Motor neuron (in vitro differentiated cells): ENCODE measurements around the gene ILF3. TPM values are rescaled to one million over a fixed set of nuclear protein-coding genes. Genes with fewer than 3 reads are reported as not detected.
A peak's percentile ranks its signal among the peaks of the same experiment; 100 is the strongest.
"Not testable (repeated sequence)": the region's sequence is repeated elsewhere in the genome, so short reads cannot be mapped to it uniquely, and the experiment has no call there.

Source experiments
- ATAC-seq, 8 experiments: fragments of 200-7000 bp; cut with Tn5 transposase; replicated peaks in 6 of 8; 2 replicates each; pipeline ENCODE4 v1.8.0; 2021; ENCODE audit warnings: mild to moderate bottlenecking in 8 of 8, moderate library complexity in 8 of 8
- H3K27ac ChIP-seq, 2 donors: fragments of 250-450 bp; sonication (Bioruptor Pico); 2 replicates each; pipeline ENCODE4 v1.9.0; 2021; ENCODE audit warnings: antibody characterized with exemption in 2 of 2, mild to moderate bottlenecking in 2 of 2, moderate library complexity in 1 of 2
- H3K4me1 ChIP-seq, 2 donors: fragments of 250-450 bp; sonication (Bioruptor Pico); replicated peaks in 1 of 2; 2 replicates each; pipeline ENCODE4 v1.6.1; 2021; ENCODE audit warnings: antibody characterized with exemption in 2 of 2, mild to moderate bottlenecking in 2 of 2, moderate library complexity in 1 of 2
- H3K4me3 ChIP-seq, 5 donors: fragments of 250-450 bp; sonication (Bioruptor Pico); 2 replicates each; pipeline ENCODE4 v1.9.0; 2021; ENCODE audit warnings: antibody characterized with exemption in 5 of 5, mild to moderate bottlenecking in 5 of 5, moderate library complexity in 4 of 5
- WGBS, 10 experiments: fragments of 450-650 bp; shearing (Covaris generic); methylation state at CpG; one replicate each; pipeline ENCODE4 v1.0.0; 2022; 5-methylcytosine and 5-hydroxymethylcytosine counted together
- in situ Hi-C, 9 experiments: fragments of 400-800 bp; cut with MboI; loops; one replicate each; pipeline ENCODE4 v1.15.0; 2021; ENCODE audit warnings: low sequenced_read_pairs in 9 of 9, low pct_unique_long_range_greater_than_20kb in 2 of 9; ENCODE audit not compliant: unreplicated experiment in 9 of 9
- total RNA-seq, 8 experiments: library from RNA; unstranded; fragments of 300-600 nt; gene quantifications; 2 replicates each; pipeline versions ENCODE4 v1.2.3 to v1.2.4, GENCODE V29; 2022

ILF3 gene
- total RNA-seq, 8 experiments from 2014 or later = 44.8 to 286 (median 137) TPM

DNA sequence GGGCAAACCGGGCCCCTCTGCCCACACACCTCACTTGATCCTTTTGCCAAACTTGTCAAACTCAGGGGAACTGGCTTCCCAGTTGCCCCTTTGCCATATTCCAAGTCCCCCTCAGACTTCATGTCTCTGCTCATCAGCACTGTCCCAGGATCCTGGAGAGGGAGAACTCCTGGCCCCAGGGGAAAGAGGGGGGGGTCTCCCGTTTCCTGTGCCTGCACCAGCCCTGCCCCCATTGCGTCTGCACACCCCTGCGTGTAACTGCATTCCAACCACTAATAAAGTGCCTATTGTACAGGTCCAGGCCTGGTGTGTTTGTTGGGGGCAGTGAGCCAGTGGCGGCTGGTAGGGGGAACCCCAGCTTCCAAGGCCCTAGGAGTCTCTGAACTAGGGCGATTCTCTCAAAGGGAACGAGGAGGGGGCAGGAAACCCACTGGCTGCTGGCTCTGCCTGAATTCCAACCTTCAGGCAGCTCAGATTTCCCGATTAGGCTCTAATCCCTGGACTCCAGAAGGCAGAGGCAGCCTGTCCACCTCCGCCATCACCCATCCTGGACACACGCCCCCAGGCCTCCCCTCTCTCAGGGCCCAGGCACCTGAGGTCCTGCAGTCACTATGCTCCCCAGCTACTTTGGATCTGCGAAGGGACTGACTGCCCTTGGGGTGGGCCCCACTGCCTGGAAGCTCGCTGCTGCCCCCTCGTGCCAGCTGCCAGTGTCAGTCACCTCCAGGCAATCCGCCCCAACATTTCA is 9.7 kb upstream of the ILF3 start:
- Histone ChIP-seq H3K4me1 (peaks cover 0 to 12% of the 10 kb centered on the region in 2 donors), H3K4me3 (no peak overlapping the region), H3K27ac (peak overlapping the region in 1 of 2 donors; percentile 37)
- in situ Hi-C loops = loop anchor here in 2 of 9 experiments (5.0 to 10.0 kb wide), 2 partner anchors 60 to 62 kb away; partner anchors contain the start of gene AP1M2 (in 1 of the 2)
- peak; percentile 79 to 92 (median 83) for ATAC-seq
- 0 to 33% (median 22%) methylated on average over 1 to 11 of the region's 14 CpGs; no CpG with 5 or more reads in 4 of the 10 experiments for WGBS, 10 experiments

DNA sequence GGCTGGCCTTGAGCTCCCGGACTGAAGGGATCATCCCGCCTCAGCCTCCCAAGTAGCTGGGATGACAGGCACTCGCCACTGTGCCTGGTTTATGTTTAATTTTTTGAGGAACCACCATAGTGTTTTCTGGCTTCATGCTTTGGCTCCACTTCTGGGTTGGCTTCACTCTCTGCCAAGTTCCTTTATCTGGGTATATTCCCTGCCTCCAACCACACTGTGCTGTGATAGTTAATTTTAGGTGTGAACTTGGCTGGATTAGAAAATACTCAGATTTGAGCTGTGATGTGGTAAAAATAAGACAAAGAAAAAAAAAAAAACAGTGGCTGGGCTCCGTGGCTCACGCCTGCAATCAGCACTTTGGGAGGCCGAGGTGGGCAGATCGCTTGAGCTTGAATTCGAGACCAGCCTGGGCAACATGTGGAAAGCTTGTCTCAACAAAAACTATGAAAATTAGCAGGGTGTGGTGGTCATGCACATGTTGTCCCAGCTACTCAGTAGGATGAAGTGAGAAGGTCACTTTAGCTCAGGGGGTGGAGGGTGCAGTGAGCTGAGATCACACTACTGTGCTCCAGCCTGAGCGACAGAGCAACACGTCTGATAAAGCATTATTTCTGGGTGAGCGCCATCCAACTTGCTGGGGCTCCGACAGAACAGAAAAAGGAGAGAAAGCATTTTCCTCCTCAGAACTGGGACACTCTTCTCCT is 7.5 kb upstream of the ILF3 start:
- ATAC-seq = peak in 6 of 8 experiments; percentile 24 to 84 (median 52)
- 27 to 100% (median 83%) methylated on average over 1 to 11 of the region's 12 CpGs; no CpG with 5 or more reads in 2 of the 10 experiments for WGBS, 10 experiments
- Histone ChIP-seq H3K27ac (no peak overlapping the region), H3K4me3 (no peak overlapping the region), H3K4me1 (peaks cover 0 to 12% of the 10 kb centered on the region in 2 donors)
- in situ Hi-C loops = loop anchor here in 1 of 9 experiments (10.0 kb wide), 1 partner anchor 62 kb away; the partner anchor contains the start of gene AP1M2

DNA sequence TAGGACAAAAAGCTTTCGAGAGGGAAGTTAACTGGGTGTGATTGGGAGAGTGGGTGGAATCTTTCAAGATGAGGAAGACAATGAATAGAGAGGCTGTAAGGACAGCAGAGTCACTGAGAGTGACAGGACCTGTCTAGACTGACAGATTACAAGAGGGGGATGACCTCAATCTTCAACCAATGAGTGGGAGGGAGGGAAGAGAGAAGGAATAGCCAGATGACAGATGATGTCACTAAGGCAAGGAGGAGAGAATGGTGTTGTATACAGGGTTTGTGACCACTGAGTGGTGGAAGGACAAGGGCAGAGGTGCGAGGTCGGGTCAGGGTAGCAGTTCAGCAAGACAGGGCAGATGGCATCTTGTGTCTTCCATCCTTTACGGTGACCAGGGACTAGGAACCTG is 5.8 kb upstream of the ILF3 start:
- in situ Hi-C loops = loop anchor here in 1 of 9 experiments (10.0 kb wide), 1 partner anchor 64 kb away; the partner anchor contains the start of gene AP1M2
- 82 to 100% (median 90%) methylated on average over 1 to 4 of the region's 4 CpGs; no CpG with 5 or more reads in 4 of the 10 experiments for WGBS, 10 experiments
- Histone ChIP-seq H3K4me1 (peaks cover 5 to 17% of the 10 kb centered on the region in 2 donors), H3K27ac (no peak overlapping the region), H3K4me3 (no peak overlapping the region)
- ATAC-seq = no peak

- in situ Hi-C loops = no loop called here
- Histone ChIP-seq H3K27ac (no peak overlapping the region), H3K4me3 (no peak overlapping the region), H3K4me1 (peaks cover 13 to 14% of the 10 kb centered on the region in 2 donors)
- no peak for ATAC-seq
- WGBS, 10 experiments = 52 to 100% (median 80%) methylated on average over 1 to 4 of the region's 4 CpGs
Measured at GRCh38 chr19:10651851-10652250, 2.3 kb upstream of the ILF3 start.

GRCh38 chr19:10653482-10653731 is 739 bp upstream of the ILF3 start:
- in situ Hi-C loops = no loop called here
- peak overlapping the region; percentile 62 to 98 (median 83) for H3K4me3 ChIP-seq
- peak in 2 of 8 experiments; percentile 3 to 6 for ATAC-seq
- WGBS, 10 experiments = 0% methylated on average over 2 to 12 of the region's 18 CpGs; no CpG with 5 or more reads in 6 of the 10 experiments
- H3K27ac ChIP-seq = peak overlapping the region; percentile 97 to 99
- H3K4me1 ChIP-seq = peaks cover 13 to 18% of the 10 kb centered on the region in 2 donors

GRCh38 chr19:10654610-10655456 is 687 bp downstream of the ILF3 start:
- 0 to 1% (median 0%) methylated on average over 2 to 22 of the region's 73 CpGs; no CpG with 5 or more reads in 3 of the 10 experiments for WGBS, 10 experiments
- Histone ChIP-seq H3K4me1 (peaks cover 13 to 18% of the 10 kb centered on the region in 2 donors), H3K27ac (peak overlapping the region; percentile 98 to 99), H3K4me3 (peak overlapping the region; percentile 83 to 98 (median 94))
- in situ Hi-C loops = no loop called here
- peak; percentile 13 to 47 (median 22) for ATAC-seq

GRCh38 chr19:10655457-10656312 is 1.5 kb downstream of the ILF3 start:
- Histone ChIP-seq H3K27ac (peak overlapping the region; percentile 98 to 99), H3K4me3 (peak overlapping the region; percentile 83 to 98 (median 94)), H3K4me1 (peaks cover 13 to 18% of the 10 kb centered on the region in 2 donors)
- ATAC-seq = peak; percentile 5 to 58 (median 21)
- 0 to 12% (median 0%) methylated on average over 1 to 11 of the region's 16 CpGs; no CpG with 5 or more reads in 1 of the 10 experiments for WGBS, 10 experiments
- in situ Hi-C loops = no loop called here

- Histone ChIP-seq H3K4me1 (peaks cover 7 to 12% of the 10 kb centered on the region in 2 donors), H3K4me3 (no peak overlapping the region), H3K27ac (no peak overlapping the region)
- in situ Hi-C loops = no loop called here
- no peak for ATAC-seq
- 77 to 100% (median 91%) methylated on average over 1 to 5 of the region's 5 CpGs; no CpG with 5 or more reads in 3 of the 10 experiments for WGBS, 10 experiments
Measured at GRCh38 chr19:10660346-10660745, 6.2 kb downstream of the ILF3 start.

DNA sequence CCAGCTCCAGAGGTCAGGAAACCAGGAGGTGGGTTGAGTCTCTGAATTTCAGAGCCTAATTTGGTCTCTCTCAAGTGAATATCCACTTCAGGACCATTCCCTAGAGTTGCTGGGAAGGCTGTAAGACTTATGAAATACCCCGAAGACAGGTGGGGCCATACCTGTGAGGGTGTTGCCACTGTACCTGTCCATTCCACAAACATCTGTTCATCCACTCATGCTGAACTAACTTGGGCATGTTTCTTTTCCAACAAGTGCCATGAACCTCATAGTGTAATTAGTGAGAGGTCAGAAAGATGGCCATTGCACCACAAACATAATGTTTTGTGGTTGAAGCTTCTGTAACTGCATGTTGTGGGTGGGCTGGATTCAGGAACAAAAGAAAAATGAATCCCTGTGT is 7.8 kb downstream of the ILF3 start:
- no peak overlapping the region for H3K4me3 ChIP-seq
- no peak overlapping the region for H3K27ac ChIP-seq
- 80 to 100% (median 100%) methylated on average over 1 of the region's 1 CpG; no CpG with 5 or more reads in 5 of the 10 experiments for WGBS, 10 experiments
- ATAC-seq = no peak
- in situ Hi-C loops = no loop called here
- H3K4me1 ChIP-seq = peaks cover 0 to 3% of the 10 kb centered on the region in 2 donors

- in situ Hi-C loops = no loop called here
- Histone ChIP-seq H3K4me3 (no peak overlapping the region), H3K4me1 (no peaks in the 10 kb centered on the region), H3K27ac (no peak overlapping the region)
- peak in 1 of 8 experiments; percentile 39 for ATAC-seq
- WGBS, 10 experiments = 41 to 100% (median 88%) methylated on average over 1 to 14 of the region's 14 CpGs; no CpG with 5 or more reads in 1 of the 10 experiments
Measured at GRCh38 chr19:10662384-10663251, 8.5 kb downstream of the ILF3 start.

- in situ Hi-C loops, H3K4me1 ChIP-seq, ATAC-seq, H3K4me3 ChIP-seq, H3K27ac ChIP-seq: not testable (repeated sequence)
- 70 to 98% (median 89%) methylated on average over 2 to 10 of the region's 16 CpGs; no CpG with 5 or more reads in 6 of the 10 experiments for WGBS, 10 experiments
Measured at GRCh38 chr19:10663252-10663563, 9.1 kb downstream of the ILF3 start.
